HCT116 (cell line): ENCODE data around the gene CAPRIN1. TPM values are rescaled to one million over a fixed set of nuclear protein-coding genes. Genes with fewer than 3 reads are reported as not detected.

ENCODE experiments used
- ATAC-seq: fragments of 200-7000 bp; cut with Tn5 transposase; 2 replicates; pipeline ENCODE4 v1.9.1; 2020; ENCODE audit warnings: mild to moderate bottlenecking, moderate library complexity
- BruUV-seq: library from RNA; stranded (reverse); fragments of 400-500 nt; replicated peaks from 2 replicates; lab custom pipeline; 2021; lab: Mats Ljungman, UMichigan
- CTCF ChIA-PET: fragments of 300-600 bp; sonication (Branson Sonifier 250); formaldehyde crosslinking; loops from one replicate; lab custom pipeline; 2021; ENCODE audit warnings: antibody characterized with exemption; lab: Charles Lee
- POLR2A ChIA-PET: fragments of 300-600, 350-600 bp; sonication (Branson Sonifier 250); formaldehyde crosslinking; loops from one replicate; lab custom pipeline; 2021; ENCODE audit warnings: antibody characterized with exemption; lab: Charles Lee
- RAD21 ChIA-PET, 2 experiments: fragments of 300-600 bp; sonication (Branson Sonifier 250); formaldehyde crosslinking; loops; one replicate each; lab custom pipeline; 2023; ENCODE audit warnings: low total read pairs in 2 of 2; ENCODE audit not compliant: uncharacterized antibody in 2 of 2, unreplicated experiment in 2 of 2, low non-redundant PET in 1 of 2; lab: Charles Lee
- DNase-seq: peaks from one replicate; pipeline ENCODE4 v3.0.0-alpha.2; 2010; ENCODE audit warnings: low read depth, low spot score
- H2AFZ ChIP-seq: fragments of 200-600 bp; shearing (Covaris generic), sonication (generic); 2 replicates; pipeline ENCODE4 v1.6.1; 2017; ENCODE audit warnings: low read depth, mixed run types, mixed read lengths, antibody characterized with exemption, low read length; ENCODE audit not compliant: poor library complexity, severe bottlenecking
- H3K27ac ChIP-seq: 2 replicates; pipeline ENCODE4 v1.5.1; 2012; ENCODE audit warnings: low read depth, low read length
- H3K27me3 ChIP-seq: fragments of 200-600 bp; sonication (generic); 2 replicates; pipeline ENCODE4 v1.6.1; 2016; ENCODE audit warnings: mixed run types, low read length, mixed read lengths; ENCODE audit not compliant: insufficient read depth
- H3K36me3 ChIP-seq, 2 experiments: fragments of 200-500 bp in 1 of 2; fragments of 200-600 bp in 1 of 2; sonication (Bioruptor generic) in 1 of 2; sonication (generic) in 1 of 2; 2 replicates each; pipeline versions ENCODE4 v1.5.1 to v1.6.1; 2014 to 2016; ENCODE audit warnings: low read length in 2 of 2, inconsistent platforms in 1 of 2, mixed read lengths in 1 of 2, mixed run types in 1 of 2; ENCODE audit not compliant: insufficient read depth in 2 of 2, control insufficient read depth in 1 of 2
- H3K4me1 ChIP-seq, 2 experiments: fragments of 200-600 bp in 1 of 2; sonication (generic) in 1 of 2; 2 replicates each; pipeline versions ENCODE4 v1.5.1 to v1.6.1; 2012 to 2017; ENCODE audit warnings: low read length in 2 of 2, inconsistent platforms in 1 of 2, mild to moderate bottlenecking in 1 of 2, mixed read lengths in 1 of 2, mixed run types in 1 of 2, moderate library complexity in 1 of 2; ENCODE audit not compliant: insufficient read depth in 2 of 2, control insufficient read depth in 1 of 2
- H3K4me2 ChIP-seq: fragments of 200-600 bp; sonication (generic); 2 replicates; pipeline ENCODE4 v1.6.1; 2017; ENCODE audit warnings: mixed run types, low read length, mixed read lengths
- H3K4me3 ChIP-seq, 2 experiments: fragments of 200-600 bp in 1 of 2; sonication (generic) in 1 of 2; replicated peaks in 1 of 2; 2 replicates each; pipeline ENCODE4 v1.5.1; 2011 to 2016; ENCODE audit warnings: low read length in 2 of 2, control low read depth in 1 of 2, low read depth in 1 of 2, mild to moderate bottlenecking in 1 of 2, mixed read lengths in 1 of 2, mixed run types in 1 of 2
- H3K79me2 ChIP-seq: fragments of 200-600 bp; sonication (generic); 2 replicates; pipeline ENCODE4 v1.6.1; 2017; ENCODE audit warnings: mild to moderate bottlenecking, mixed run types, low read length, moderate library complexity, mixed read lengths; ENCODE audit not compliant: insufficient read depth
- H3K9ac ChIP-seq: fragments of 200-600 bp; sonication (generic); 2 replicates; pipeline ENCODE4 v1.6.1; 2016; ENCODE audit warnings: low read length, mixed read lengths
- H3K9me2 ChIP-seq: fragments of 200-600 bp; sonication (generic), shearing (Covaris generic); 2 replicates; pipeline ENCODE4 v1.6.1; 2017; ENCODE audit warnings: mixed run types, mild to moderate bottlenecking, moderate library complexity; ENCODE audit not compliant: insufficient read depth
- H3K9me3 ChIP-seq, 2 experiments: fragments of 200-500 bp in 1 of 2; fragments of 200-600 bp in 1 of 2; sonication (Bioruptor generic) in 1 of 2; sonication (generic) in 1 of 2; 2 replicates each; pipeline ENCODE4 v1.6.1; 2014 to 2017; ENCODE audit warnings: low read length in 2 of 2, mixed read lengths in 2 of 2, inconsistent platforms in 1 of 2, low read depth in 1 of 2, mild to moderate bottlenecking in 1 of 2, mixed run types in 1 of 2, moderate library complexity in 1 of 2; ENCODE audit not compliant: control insufficient read depth in 1 of 2, insufficient read depth in 1 of 2
- H4K20me1 ChIP-seq: fragments of 200-600 bp; sonication (generic), shearing (Covaris generic); 2 replicates; pipeline ENCODE4 v1.6.1; 2017; ENCODE audit warnings: mixed run types, mild to moderate bottlenecking, moderate library complexity; ENCODE audit not compliant: insufficient read depth
- CBX3 ChIP-seq: IDR thresholded peaks from 2 replicates; pipeline ENCODE4 v1.6.1; 2012; ENCODE audit warnings: low read depth
- CEBPB ChIP-seq: IDR thresholded peaks from 2 replicates; pipeline ENCODE4 v1.6.1; 2012; ENCODE audit warnings: low read depth
- CTCF ChIP-seq, 3 experiments: fragments of 200-600 bp in 1 of 3; sonication (generic) in 1 of 3; IDR thresholded peaks in 2 of 3; conservative IDR thresholded peaks in 1 of 3; 2 replicates each; pipeline ENCODE4 v1.5.1; 2012 to 2017; ENCODE audit warnings: low read depth in 2 of 3, low read length in 2 of 3, antibody characterized with exemption in 1 of 3, borderline replicate concordance in 1 of 3, control low read depth in 1 of 3, mild to moderate bottlenecking in 1 of 3, mixed read lengths in 1 of 3, mixed run types in 1 of 3, moderate library complexity in 1 of 3; ENCODE audit not compliant: insufficient read depth in 1 of 3
- EGR1 ChIP-seq: IDR thresholded peaks from 2 replicates; pipeline ENCODE4 v1.6.1; 2012; ENCODE audit warnings: low read depth
- EZH2 ChIP-seq: fragments of 200-600 bp; sonication (generic); IDR thresholded peaks from 2 replicates; pipeline ENCODE4 v1.6.1; 2017; ENCODE audit warnings: antibody characterized with exemption, mixed run types
- EZH2phosphoT487 ChIP-seq: fragments of 200-600 bp; IDR thresholded peaks from 2 replicates; pipeline ENCODE4 v1.6.1; 2018; ENCODE audit warnings: antibody characterized with exemption, borderline replicate concordance
- FOSL1 ChIP-seq: IDR thresholded peaks from 2 replicates; pipeline ENCODE4 v1.6.1; 2012; ENCODE audit warnings: low read depth
- MAX ChIP-seq: IDR thresholded peaks from 2 replicates; pipeline ENCODE4 v1.6.1; 2012
- POLR2A ChIP-seq: IDR thresholded peaks from 2 replicates; pipeline ENCODE4 v1.7.0; 2011; ENCODE audit warnings: borderline replicate concordance; ENCODE audit not compliant: insufficient read depth, insufficient read length; ENCODE audit errors: extremely low read depth
- RAD21 ChIP-seq: IDR thresholded peaks from 2 replicates; pipeline ENCODE4 v1.6.1; 2012; ENCODE audit warnings: low read depth, mild to moderate bottlenecking
- REST ChIP-seq: IDR thresholded peaks from 2 replicates; pipeline ENCODE4 v1.6.1; 2012; ENCODE audit warnings: low read depth
- SIN3A ChIP-seq: IDR thresholded peaks from 2 replicates; pipeline ENCODE4 v1.6.1; 2012; ENCODE audit warnings: low read depth
- SP1 ChIP-seq: IDR thresholded peaks from 2 replicates; pipeline ENCODE4 v1.6.1; 2012; ENCODE audit warnings: low read depth
- TCF7L2 ChIP-seq: IDR thresholded peaks from 2 replicates; pipeline ENCODE4 v1.7.0; 2011; ENCODE audit warnings: borderline replicate concordance, inconsistent platforms; ENCODE audit not compliant: insufficient read depth, insufficient read length; ENCODE audit errors: extremely low read depth
- YY1 ChIP-seq: IDR thresholded peaks from 2 replicates; pipeline ENCODE4 v1.6.1; 2011; ENCODE audit warnings: low read length, low read depth, moderate library complexity, mild to moderate bottlenecking; ENCODE audit not compliant: insufficient replicate concordance; ENCODE audit errors: extremely low read depth
- ZBTB33 ChIP-seq: IDR thresholded peaks from 2 replicates; pipeline ENCODE4 v1.6.1; 2011; ENCODE audit warnings: mild to moderate bottlenecking, low read length, moderate library complexity; ENCODE audit not compliant: insufficient replicate concordance; ENCODE audit errors: extremely low read depth
- ZFX ChIP-seq: fragments of 450-650 bp; IDR thresholded peaks from 2 replicates; pipeline ENCODE4 v1.6.1; 2017
- ZNF274 ChIP-seq: fragments of 200-500 bp; sonication (Bioruptor generic); IDR thresholded peaks from 2 replicates; pipeline ENCODE4 v1.6.1; 2014; ENCODE audit warnings: mild to moderate bottlenecking, low read depth, low read length, inconsistent platforms
- intact Hi-C: fragments of 100-400 bp; cut with micrococcal nuclease; formaldehyde crosslinking; loops from 2 replicates; pipeline ENCODE4 v1.10.0; 2022
- total RNA-seq: library from RNA; stranded (reverse); gene quantifications from one replicate; pipeline ENCODE4 v1.2.1, GENCODE V29; 2021; ENCODE audit not compliant: unreplicated experiment

Gene CAPRIN1
- total RNA-seq, 1 experiment from 2014 or later: 285 TPM

- RAD21 ChIA-PET: no interaction called here
- ATAC-seq: no peak
- H3K79me2 ChIP-seq: no peaks in the 10 kb centered on the region
- CTCF ChIA-PET: interaction anchor here (0.6 kb wide), 1 partner anchor 40 kb away, joined by 3 read pairs; no protein-coding TSS in a partner anchor
- H3K4me2 ChIP-seq: no peak overlapping the region
- H3K27me3 ChIP-seq: no peaks in the 10 kb centered on the region
- no peaks in the 10 kb centered on the region for H3K4me1 ChIP-seq
- no TSS peak for BruUV-seq
- DNase-seq: no peak
- no peaks in the 10 kb centered on the region for H3K9me3 ChIP-seq
- no peaks in the 10 kb centered on the region for H3K9me2 ChIP-seq
- POLR2A ChIA-PET: interaction anchor here (0.7 kb wide), 1 partner anchor 12 kb away, joined by 4 read pairs; no protein-coding TSS in a partner anchor
- no peak overlapping the region for H3K4me3 ChIP-seq
- intact Hi-C loops: no loop called here
- TF ChIP-seq TCF7L2 (no peak), ZNF274 (no peak), SIN3A (no peak), CTCF (IDR thresholded peaks at IDR 0.05 in 2 of 3, conservative IDR thresholded peaks at IDR 0.05 in 1 of 3; ENCODE audit: borderline replicate concordance in 1 of 3, insufficient read depth in 1 of 3, low read depth in 2 of 3, low read length in 2 of 3) (no peak), SP1 (no peak), ZFX (no peak), CEBPB (no peak), MAX (no peak), YY1 (no peak), CBX3 (no peak), REST (no peak), POLR2A (no peak), ZBTB33 (no peak), EGR1 (no peak), EZH2 (no peak), FOSL1 (no peak), EZH2phosphoT487 (no peak), RAD21 (no peak)
- TF ChIP-seq, all 23 proteins: peak for 0
- Histone ChIP-seq H3K27ac (no peak overlapping the region), H3K9ac (no peak overlapping the region), H2AFZ (no peak overlapping the region), H4K20me1 (no peaks in the 10 kb centered on the region), H3K36me3 (no peaks in the 10 kb centered on the region)
Measured at GRCh38 chr11:34027516-34028408, 23.8 kb upstream of the CAPRIN1 start.
